AG20443 (cell line): ENCODE measurements around the gene CLN5.
"Not testable (repeated sequence)": the region's sequence is repeated elsewhere in the genome, so short reads cannot be mapped to it uniquely, and the experiment has no call there.

Source experiments
- DNase-seq: peaks from one replicate; pipeline ENCODE4 v3.0.0; 2012; ENCODE audit warnings: low spot score, mixed read lengths

Gene CLN5

DNA sequence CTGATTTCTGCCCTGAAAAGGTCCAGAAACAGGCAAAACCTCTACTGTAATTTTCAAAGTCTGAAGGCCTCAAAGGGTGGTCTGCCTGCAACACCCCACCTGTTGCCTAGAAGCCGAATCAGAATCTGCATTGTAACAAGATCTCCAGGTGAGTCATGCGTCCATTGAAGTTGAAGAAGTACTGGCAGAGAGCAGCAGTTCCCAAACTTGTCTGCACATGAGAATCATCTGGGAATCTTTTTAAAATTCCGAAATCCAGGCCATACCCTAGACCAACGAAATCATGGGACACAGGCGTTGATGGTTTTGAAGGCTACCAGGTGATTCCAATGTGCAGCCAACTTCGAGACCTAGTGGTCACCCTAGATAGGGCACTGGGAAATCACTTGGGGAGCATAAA lies 16.0 kb upstream of the CLN5 start:
- no peak for DNase-seq

DNA sequence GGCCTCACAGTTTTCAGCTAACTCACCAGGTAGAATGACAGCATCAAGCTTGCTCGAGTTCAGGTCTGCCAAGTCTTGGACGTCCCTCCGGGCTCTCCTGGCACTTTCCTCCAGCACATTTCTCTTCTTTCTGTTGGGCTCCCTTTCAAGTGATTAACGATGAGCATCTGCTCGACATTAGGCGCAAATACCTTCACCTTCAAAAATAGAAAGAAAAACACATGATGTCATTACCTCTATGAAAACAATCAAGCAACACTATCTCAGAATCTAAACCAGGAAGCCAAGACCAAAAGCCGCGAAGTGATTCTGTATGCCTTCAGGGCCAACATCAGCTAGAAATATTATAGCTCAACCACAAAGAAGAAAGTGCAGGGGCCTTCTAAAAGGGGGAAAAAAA lies 15.4 kb upstream of the CLN5 start:
- no peak for DNase-seq

DNA sequence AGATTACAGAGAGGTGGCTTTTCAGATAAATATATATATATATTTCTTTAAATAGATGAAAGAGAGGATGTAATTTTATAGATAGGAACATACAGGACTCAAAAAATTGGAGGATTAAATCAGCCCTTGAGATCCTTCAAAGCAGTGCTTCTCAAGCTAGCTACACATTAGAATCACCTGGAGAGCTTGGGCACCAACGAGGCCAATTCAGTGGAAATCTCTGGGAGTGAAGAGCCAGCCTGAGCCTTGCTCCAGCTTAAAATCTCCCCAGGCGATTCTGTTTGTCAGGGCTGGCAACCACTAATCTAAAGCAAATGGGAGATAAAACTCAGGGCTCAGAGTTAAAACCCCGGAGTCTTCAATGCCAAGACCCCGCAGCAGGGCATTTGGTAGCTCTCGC lies 15.0 kb upstream of the CLN5 start:
- DNase-seq: no peak

DNA sequence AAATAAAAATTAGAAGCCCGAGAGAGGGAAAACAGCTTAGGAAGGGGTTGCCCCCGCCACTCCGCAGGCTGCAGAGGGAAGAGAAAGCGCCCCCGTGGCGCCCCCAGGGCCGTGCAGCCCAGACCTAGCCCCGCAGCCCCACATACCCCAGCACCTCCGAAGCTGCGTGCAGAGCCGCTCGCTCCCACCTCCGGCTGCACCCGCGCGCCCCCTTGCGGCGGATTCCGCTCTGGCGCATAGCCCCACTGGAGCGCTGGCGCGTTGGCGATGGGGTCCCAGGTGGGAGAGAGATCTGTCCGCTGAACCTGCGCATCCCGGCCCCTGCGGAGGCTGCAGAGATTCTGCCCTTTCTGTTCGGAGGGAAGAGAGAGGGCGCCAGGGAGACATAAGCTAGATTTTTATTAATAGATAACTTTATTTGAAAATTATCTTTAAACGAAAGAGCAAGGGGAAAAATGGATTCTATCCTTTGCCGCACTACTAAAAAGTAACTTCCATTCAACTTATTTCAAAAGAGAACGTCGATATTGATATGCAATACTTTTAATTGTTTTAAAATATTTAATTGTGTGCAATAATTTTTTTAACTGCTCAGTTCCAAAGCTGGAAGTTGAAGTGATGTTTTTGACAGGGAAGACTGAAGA lies 11.7 kb upstream of the CLN5 start:
- DNase-seq: peak; percentile 94

DNA sequence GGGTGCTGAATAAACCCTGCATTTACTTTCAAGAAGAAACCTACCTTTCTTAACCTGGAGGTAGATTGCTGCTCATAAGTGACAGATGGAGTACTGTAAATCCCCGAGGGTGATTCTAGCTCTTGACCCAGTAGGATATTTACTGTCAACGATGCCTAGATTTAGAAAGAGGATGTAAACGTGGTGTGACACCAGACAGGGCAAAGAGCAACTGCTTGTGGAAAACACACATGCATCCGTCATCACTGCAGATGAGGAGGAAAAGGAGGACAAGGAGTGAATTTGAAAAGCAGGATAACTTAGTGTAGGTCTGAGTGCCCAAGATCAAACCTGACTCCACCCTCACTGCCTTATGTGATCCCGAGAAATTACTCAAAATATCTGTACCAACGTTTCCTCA lies 9.8 kb upstream of the CLN5 start:
- DNase-seq: no peak

DNA sequence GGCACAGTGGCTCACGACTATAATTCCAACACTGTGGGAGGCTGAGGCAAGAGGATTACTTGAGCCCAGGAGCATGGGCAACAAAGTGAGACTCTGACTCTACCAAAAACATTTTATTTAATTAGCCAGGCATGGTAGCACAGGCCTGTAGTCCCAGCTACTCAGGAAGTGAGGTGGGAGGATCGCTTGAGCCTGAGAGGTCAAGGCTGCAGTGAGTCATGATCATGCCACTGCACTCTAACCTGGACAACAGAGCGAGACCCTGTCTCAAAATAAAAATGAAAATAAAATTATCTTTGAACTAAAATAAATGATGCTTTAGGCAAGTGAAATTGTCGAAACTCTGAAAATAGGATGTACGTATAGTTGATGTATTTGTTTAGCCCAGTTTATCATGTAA lies 8.2 kb upstream of the CLN5 start:
- DNase-seq: no peak

DNA sequence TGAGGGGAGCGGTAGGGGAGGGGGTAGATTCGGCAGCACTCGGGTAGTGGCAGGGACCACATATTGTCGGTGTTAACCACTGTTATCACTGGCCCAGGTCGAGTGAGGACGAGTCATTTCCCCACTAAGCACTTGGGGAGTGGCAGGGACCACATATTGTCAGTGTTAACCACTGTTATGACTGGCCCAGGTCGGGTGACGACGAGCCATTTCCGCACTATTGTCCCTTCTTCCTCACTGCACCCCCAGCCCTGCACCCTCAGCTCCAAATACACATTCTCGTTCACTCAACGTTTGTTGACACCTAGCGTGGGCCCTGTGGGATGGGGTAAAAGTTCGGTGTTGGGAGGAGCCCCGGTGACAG lies 467 bp upstream of the CLN5 start:
- DNase-seq: peak; percentile 16

DNA sequence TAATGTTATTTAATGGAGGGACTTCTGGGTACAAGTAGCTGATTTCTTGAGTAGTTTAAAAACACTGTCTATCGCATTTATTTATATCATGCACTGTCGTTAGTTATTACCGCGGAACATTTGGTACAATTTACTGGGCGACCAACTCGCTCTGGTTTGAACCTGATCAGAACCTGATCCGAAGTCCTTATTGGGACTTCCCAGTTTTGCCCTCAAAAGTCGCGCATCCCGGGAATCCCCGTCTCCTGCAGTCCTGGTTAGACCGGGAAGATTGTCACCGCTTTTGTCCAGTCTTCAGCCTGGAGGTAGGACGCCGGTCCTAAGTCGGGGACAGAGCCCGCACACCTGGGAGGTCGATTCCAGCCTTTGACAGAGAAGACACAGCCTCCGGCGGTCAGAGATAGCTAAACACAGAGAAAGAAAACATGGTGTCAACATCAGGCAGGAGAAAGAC lies 694 bp downstream of the CLN5 start:
- peak; percentile 51 for DNase-seq

DNA sequence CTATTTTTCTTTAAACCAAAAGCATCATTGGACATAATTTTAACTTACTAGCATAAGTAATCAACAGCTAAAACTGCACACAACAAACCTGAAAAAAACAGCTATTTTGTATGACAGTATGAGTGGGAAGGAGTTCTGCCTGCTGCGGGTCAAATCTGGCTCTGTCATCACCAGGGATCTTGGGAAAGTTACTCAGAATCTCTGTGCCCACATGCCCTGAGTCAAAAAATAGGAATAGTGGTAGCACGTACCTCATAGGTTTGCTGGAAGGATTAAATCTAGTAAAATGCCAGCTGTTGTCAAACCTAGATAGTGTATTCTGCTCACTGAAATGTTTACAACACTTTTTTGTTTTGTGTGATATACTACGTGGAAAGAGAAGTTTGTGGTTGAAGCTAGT lies 1.1 kb downstream of the CLN5 start:
- DNase-seq: peak; percentile 33

DNA sequence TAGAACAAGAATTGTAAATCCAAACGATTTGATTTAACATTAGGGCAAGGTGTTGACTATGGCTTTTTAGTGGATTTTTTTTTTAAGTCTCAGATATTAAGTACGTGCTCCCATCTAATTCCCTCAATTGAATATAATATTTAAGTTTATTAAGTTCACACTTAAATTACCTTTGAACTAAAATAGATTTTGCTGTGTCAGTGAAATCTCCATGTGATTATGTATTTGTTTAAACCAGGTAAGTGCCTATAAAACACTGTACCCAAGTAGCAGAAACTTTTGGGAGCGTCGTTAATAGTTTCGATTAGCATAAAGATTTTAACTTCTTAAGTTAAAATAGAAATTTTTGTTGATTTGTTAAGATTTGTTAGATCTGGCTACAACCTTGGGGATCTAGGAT lies 1.6 kb downstream of the CLN5 start:
- no peak for DNase-seq

DNA sequence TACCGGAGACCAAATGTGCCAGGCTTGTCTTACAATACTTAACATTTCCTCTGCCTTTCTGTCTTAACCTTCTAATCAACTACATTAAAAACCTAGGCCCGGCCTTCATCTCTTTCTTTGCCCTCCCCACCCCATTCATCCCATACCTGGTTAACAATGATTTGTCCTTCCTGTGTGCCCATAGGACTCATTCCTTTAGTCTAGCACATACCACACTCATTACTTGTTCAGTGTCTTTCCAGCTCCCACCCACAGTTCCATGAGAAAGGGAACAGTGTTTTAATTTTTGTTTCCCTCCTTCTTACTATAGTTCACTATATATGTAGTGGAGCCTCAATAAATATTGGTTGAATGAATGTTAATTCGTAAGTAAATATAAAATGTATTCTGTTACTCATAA lies 2.4 kb downstream of the CLN5 start:
- DNase-seq: no peak

DNA sequence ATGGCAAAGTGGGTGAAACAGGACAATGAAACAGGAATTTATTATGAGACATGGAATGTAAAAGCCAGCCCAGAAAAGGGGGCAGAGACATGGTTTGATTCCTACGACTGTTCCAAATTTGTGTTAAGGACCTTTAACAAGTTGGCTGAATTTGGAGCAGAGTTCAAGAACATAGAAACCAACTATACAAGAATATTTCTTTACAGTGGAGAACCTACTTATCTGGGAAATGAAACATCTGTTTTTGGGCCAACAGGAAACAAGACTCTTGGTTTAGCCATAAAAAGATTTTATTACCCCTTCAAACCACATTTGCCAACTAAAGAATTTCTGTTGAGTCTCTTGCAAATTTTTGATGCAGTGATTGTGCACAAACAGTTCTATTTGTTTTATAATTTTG lies 8.6 kb downstream of the CLN5 start:
- DNase-seq: peak; percentile 12

DNA sequence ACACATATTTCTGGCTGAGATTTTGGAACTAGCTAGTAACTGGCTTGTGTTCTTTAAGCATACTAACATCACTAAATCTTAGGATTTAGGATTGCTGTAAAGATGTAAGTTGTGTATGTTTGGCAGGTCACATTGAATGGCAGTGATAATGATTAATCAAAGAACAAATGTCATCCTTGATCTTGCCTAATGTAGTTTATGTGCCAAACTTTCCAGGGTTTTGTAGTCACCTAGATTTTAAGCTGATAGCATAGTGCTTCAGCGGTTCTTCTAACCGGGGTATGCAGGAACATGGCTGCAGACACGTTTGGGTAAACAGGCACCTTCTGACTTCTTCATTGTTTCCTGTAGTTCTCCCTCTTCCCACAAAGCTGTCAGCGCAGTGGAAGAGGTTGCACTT lies 9.7 kb downstream of the CLN5 start:
- no peak for DNase-seq

DNA sequence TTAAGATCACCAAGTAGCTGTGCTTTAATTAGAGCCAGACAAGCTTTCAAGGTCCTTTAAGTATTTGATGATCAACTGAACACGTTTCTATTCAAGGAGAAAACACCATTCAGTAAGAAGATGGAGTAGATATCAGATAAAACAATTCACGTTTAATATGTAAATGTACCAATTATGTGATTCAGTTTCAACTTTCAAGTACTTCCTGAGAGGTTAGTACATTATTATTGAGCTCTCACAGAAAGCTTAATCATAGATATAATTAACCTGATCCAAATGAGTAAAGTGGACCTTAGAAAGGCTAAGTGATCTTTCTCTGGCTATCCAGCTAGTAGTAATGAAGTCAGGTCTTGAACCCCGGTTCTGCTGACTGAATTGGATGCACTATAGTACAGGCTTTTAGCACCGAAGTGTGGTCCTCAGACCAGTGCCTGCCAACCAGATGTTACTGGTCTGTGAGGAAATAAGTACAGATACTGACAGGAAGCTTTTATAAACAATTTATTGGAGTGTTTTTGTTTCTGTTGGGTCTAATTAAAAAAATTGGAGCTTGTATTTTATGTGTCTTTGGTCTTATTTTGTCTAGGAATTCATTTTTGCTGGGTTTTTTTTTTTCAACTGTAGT lies 10.2 kb downstream of the CLN5 start:
- DNase-seq: no peak

DNA sequence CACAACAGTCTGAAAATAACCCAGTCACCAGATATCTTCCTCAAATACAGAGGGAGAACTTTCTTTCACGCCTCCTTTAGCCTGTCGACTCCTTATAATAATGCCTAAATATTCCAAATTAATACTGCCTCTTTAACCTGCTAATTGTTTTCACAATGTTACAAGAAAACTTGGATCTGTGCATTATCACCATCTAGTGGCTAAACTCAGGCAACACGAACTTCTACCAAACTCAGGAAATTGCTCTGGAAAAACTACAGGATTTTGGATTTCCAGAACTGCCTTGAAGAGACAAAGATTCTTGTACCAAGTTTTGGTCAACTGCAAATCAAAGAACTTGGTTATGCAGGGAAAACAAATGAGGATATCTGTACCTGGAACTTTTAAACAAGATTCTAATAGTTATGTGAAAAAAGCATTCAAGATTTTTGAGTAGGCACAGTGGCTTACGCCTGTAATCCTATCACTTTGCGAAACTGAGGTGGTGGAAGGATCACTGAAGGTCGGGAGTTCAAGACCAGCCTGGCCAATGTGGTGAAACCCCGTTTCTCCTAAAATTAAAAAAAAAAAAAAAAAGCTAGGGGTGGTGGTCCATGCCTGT lies 10.8 kb downstream of the CLN5 start:
- peak; percentile 45 for DNase-seq

DNA sequence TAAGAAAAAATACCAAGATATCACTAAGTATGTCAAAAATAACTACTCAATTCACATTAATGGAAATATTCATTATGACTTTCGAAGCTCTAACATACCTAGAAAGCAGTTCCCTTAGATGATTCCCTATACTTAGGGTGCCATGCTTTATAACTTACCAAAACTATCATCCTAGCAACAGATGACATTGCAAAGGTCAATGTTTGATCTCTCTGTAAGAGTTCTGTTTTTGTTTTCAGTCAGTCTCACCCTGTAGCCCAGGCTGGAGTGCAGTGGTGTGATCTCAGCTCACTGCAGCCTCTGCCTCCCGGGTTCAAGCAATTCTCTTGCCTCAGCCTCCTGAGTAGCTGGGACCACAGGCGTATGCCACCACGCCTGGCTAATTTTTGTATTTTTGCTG lies 16.5 kb downstream of the CLN5 start:
- DNase-seq: not testable (repeated sequence)

DNA sequence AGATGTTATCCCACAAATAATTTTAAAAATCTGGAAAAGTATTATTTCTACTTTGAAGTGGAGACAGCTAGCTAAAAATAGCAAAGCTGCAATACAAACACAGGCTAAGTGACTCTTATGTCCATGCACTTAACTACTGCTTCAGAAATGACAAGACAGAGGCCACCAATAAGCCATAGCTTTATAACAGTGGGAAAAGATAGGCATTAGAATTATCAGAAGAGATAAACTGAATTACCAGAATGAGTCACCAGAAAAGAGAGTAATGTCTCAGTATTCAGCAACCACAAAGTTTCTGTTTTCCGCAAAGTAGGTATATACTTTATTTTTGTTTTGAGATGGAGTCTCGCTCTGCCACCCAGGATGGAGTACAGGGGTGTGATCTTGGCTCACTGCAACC lies 17.1 kb downstream of the CLN5 start:
- DNase-seq: no peak

DNA sequence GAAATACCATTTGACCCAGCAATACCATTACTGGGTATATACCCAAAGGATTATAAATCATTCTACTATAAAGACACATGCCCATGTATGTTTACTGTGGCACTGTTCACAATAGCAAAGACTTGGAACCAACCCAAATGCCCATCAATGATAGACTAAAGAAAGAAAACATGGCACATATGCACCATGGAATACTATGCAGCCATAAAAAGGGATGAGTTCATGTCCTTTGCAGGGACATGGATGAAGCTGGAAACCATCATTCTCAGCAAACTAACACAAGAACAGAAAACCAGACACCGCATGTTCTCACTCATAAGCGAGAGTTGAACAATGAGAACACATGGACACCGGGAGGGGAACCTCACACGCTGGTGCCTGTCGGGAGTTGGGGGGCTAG lies 17.8 kb downstream of the CLN5 start:
- not testable (repeated sequence) for DNase-seq

DNA sequence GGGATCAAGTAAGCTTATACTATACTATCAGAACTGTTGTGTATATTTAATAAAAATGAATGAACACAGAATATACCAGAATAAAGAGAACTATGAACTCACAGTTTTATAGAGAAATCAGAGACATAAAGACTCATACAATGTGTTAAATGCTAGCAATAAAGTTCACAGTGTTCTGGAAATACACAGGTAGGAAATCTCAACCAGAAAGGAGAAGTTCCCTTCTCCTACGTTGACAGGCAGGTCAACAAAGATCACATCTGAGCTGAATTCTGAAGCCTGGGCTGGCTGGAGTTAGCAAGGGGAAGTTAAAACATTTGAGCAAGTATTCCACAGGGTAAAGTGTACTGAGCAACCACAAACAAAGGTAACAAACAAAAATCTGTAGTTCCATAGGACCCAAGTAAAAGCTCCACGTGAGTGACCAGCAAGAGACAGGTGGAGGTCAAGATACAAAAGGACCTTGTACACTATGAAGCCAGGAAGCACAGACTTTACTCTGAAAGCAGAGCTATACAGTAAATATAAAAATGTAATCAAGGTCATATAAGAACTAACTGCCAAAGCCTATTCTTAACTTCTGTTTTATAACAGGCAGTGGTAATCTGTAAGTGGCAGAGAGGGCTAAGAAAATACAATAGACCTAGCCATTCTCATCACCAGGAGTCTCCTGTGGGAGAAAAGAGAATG lies 22.1 kb downstream of the CLN5 start:
- DNase-seq: no peak

DNA sequence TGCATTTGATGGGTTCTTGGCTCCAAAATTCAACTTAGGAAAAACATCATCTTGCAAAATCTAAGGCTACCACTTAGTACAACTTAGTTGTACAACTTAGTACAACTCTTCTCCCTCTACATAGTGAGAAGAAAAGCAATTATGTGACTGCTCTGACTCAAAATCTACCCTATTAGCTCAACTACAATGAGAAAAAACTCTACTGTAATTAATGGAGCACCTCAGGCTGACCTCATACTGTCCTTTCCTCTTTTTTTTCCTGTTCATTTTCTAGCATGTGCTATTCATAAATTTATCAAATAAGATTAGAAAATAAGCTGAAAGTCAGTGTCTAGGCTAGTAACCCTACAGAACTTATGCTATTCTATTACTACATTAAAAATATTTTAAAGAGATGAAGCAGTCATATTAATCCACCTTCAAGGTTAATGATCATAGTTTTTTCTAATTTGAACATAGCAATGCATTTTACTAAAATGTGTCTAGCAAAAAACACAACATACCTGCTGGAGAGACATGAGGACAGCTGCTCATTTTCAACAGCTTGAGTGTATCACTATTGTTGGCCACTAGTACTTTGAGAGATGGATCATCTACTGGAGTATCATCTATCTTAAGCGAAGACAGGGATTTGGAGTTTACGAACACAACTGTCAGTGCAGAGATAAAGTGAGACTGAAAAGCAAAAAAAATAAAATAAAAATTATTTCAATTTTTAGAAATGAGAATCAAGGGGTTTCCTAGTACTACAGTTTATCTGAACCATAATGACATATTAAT lies 23.2 kb downstream of the CLN5 start:
- no peak for DNase-seq

DNA sequence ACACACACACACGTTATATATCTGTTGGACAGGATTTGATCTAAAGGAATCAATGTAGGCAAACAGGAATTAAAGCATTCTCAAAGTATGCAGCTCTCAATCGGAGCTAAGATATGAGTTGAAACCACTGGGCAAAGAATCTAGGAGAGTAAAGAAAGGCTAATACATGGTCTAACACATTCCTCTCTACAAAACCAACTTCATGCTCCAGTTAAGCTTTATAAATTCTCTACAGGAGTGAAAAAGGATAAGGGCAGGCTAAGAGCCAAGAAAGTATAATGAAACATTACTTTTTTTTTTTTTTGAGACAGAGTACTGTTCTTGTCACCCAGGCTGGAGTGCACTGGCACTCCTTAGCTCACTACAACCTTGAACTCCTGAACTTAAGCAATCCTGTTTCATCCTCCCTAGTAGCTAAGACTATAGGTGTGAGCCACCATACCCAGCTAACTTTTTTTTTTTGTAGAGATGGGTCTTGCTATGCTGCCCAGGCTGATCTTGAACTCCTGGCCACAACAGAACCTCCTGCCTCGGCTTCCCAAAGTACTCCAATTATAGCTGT lies 24.5 kb downstream of the CLN5 start:
- DNase-seq: no peak
